Sigmoid colon (tissue), 4 donors: ENCODE data around the gene UNC5A.

Source experiments
- EP300 ChIP-seq, 4 donors: sonication (generic); formaldehyde crosslinking; IDR thresholded peaks; one replicate each; pipeline ENCODE4 v1.6.1; 2017; ENCODE audit warnings: antibody characterized with exemption in 4 of 4
- POLR2A ChIP-seq, 2 donors: fragments of 450-650 bp; IDR thresholded peaks; one replicate each; pipeline ENCODE4 v1.6.1; 2016; ENCODE audit warnings: antibody characterized with exemption in 2 of 2, mild to moderate bottlenecking in 2 of 2, moderate library complexity in 2 of 2
- TF ChIP-seq, protein P1 (sequence below), 4 experiments: fragments of 450-650 bp in 3 of 4; fragments of 200-600 bp in 1 of 4; IDR thresholded peaks; one replicate each; pipeline ENCODE4 v1.5.1; 2016 to 2019; ENCODE audit warnings: antibody characterized with exemption in 4 of 4, mild to moderate bottlenecking in 3 of 4, moderate library complexity in 2 of 4

DNA sequence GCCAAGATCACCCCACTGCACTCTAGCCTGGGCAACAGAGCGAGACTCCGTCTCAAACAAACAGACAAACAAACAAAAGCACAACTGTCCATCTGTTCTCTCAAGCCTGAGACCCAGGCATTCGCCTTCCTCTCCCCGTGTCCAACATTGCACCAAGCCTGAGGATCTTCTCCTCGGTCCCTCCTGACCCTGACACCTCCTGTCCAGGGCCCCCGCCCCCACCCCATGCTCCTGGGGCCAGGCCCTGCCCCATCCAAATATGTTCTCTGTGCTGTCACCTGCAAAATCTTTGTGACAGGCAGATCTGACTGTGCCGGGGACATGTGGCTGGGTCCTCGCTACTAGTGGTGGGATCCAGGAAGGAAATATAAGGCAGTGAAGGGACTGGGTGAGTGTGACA, 33.4 kb upstream of the UNC5A start:
- TF ChIP-seq, protein P1, sequence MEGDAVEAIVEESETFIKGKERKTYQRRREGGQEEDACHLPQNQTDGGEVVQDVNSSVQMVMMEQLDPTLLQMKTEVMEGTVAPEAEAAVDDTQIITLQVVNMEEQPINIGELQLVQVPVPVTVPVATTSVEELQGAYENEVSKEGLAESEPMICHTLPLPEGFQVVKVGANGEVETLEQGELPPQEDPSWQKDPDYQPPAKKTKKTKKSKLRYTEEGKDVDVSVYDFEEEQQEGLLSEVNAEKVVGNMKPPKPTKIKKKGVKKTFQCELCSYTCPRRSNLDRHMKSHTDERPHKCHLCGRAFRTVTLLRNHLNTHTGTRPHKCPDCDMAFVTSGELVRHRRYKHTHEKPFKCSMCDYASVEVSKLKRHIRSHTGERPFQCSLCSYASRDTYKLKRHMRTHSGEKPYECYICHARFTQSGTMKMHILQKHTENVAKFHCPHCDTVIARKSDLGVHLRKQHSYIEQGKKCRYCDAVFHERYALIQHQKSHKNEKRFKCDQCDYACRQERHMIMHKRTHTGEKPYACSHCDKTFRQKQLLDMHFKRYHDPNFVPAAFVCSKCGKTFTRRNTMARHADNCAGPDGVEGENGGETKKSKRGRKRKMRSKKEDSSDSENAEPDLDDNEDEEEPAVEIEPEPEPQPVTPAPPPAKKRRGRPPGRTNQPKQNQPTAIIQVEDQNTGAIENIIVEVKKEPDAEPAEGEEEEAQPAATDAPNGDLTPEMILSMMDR (IDR thresholded peaks at IDR 0.05) = no peak
- TF ChIP-seq POLR2A (IDR thresholded peaks at IDR 0.05) = no peak
- TF ChIP-seq EP300 (IDR thresholded peaks at IDR 0.05) = no peak
